HG03159 (cell line): ENCODE data around the gene CDC45.

ENCODE experiments used
- ATAC-seq: cut with Tn5 transposase; IDR thresholded peaks from one replicate; pipeline ENCODE4 v1.9.1; 2021; ENCODE audit warnings: mild to moderate bottlenecking, moderate library complexity; ENCODE audit not compliant: unreplicated experiment

The CDC45 gene

DNA sequence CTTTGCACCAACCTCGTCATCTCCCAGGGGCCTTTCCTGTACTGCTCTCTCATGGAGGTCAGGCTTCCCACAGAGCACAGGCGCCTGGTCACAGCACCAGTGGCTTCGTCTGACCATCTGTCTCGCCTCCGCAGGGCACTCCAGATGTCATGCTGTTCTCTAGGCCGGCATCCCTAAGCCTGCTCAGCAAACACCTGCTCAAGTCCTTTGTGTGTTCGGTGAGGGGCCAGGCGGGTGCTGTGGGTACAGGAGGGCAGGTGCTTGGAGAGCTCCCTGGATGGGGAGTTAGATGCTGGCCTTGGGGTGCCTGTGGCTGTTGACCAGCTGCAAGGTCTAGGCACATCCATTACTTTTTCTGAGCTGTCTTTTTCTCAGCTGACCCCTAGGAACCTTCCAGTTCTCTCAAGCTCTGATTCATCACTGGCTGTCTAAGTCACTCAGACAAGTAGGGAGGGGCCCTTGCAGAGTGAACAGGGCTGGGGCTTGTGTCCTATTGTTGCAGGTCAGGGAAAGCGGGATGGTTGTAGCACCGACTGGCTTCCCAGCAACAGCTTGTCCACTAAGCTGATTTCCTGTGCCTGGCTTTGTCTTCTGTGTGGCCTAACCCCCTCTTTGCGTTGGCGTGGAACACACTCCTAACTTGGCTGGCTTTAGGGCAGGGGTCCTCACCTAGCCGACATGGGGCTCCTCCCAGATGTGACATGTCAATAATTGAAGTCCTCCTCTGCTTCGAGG is 35.3 kb downstream of the CDC45 start:
- ATAC-seq = no peak

DNA sequence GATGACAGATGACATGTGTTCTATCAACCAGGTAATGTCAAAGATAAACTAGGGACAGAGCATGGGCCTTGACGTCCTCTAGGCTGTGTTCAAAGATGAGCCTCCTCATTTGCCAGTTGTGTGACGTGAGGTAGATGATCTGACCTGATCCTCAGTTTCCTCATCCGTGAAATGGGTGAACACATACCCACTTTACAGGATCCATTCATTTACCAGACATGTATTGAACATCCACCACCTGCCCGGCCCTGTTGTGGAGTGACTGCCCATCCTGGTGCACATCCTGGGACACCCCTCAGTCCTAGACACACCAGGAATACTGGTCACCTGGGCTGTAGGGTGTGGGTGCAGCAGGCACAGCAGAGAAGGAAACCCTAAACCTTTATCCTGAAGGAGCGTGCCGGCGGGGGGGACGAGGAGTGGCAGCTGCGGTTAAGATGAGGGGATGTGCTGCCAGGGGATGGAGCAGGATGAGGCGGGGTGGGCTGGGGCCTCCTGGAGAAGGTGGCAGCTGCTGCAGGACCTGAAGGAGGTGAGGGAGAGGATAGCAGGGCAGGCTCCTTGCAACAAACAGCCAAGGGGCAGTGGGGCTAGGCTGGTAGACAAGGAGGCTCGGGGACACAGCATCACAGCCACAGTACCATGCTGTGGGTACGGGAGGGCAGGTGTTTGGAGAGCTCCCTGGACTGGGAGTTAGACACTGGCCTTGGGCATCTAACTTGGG is 36.1 kb downstream of the CDC45 start:
- ATAC-seq = no peak

DNA sequence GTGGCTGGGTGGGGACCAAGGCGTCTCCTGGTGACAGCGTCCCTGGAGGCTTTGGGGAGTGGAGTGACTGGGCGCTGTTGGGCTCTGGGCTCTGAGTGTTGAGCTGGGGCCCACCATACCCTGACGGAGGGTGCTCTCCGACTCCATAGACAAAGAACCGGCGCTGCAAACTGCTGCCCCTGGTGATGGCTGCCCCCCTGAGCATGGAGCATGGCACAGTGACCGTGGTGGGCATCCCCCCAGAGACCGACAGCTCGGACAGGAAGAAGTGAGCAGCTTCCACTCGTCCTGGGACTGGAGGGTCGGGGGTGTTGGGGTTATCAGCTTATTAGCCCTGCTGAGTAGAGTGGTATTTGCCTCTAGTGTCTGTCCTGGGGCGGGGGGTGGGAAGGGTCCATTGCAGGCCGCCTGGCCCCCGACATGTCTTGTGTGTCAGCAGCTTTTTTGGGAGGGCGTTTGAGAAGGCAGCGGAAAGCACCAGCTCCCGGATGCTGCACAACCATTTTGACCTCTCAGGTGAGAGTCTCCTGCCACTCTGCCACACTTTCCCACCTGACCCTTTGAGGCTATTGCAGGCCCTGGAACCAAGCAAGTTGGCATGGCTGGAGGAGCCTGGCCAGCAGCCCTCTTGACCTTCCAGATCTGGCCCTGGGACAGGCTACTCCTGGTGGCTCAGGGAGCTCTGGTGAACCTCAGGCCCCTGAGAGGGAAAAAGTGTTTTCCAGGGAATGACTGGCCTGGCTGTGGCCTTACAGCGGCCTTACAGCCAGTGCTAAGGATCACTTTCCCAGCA is 36.9 kb downstream of the CDC45 start:
- ATAC-seq = no peak

DNA sequence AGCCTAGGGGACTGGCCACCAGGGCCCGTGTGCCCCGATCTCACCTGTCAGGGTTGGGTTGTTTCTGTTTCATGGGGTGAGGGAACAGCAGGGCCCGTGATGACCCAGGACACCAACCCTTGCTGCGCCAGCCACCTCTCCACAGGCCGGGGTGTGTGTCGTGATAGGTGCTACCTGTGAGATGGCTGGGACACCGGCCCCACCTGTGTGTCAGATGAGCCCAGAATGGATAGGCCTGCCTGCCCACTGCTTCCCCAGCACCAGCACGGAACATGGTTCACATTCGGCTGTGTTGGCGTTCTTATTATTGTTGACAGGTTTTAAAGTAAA is 37.4 kb downstream of the CDC45 start:
- ATAC-seq = no peak

DNA sequence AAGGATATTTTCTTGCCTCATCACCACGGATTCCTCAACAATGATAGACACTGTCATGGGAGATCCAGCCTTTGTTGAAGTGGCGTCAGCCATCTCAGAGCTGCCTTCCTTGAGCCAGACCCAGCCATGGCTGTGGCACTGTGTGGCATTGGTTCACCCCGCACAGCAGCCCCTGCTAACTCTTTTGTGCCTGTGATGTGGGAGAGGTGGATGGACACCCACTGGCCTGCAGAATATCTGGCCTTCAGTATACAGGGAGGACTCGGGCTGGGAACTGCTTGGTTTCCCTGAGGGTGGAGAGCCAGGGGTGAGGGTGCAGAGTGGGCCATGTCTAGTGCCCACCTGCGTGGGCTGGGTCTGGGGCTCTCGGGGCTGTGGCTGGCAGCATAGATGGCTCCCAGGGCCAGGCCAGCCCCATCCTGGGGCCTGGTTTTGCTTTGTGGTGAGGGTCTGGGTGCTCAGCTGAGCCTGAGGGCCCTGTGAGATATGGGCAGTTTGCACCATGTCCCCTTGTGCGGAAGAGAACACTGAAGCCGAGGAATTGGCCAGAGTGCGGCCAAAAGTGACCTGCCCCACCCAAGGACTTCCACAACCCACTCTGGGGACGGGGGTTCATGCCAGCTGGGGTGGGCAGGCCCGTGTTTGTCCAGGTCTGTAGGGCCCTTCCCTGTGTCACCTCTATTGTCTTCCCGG is 38.3 kb downstream of the CDC45 start:
- ATAC-seq = no peak

DNA sequence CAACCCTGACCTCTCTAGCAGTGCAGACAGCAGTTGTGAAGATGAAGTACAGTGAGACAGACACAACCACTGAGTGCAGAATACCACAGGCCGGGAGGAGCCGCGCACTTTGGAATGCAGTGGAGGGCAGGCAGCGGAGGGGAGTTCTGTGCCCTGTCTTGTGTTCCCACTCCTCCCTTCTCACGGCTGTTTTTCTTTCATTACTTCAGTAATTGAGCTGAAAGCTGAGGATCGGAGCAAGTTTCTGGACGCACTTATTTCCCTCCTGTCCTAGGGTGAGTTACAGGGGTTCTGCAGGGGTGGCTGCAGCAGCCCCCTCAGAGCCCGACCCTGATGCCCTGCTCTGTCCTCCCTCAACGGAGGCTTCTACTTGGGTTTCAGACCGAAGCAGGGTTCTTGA is 38.9 kb downstream of the CDC45 start:
- ATAC-seq = no peak

DNA sequence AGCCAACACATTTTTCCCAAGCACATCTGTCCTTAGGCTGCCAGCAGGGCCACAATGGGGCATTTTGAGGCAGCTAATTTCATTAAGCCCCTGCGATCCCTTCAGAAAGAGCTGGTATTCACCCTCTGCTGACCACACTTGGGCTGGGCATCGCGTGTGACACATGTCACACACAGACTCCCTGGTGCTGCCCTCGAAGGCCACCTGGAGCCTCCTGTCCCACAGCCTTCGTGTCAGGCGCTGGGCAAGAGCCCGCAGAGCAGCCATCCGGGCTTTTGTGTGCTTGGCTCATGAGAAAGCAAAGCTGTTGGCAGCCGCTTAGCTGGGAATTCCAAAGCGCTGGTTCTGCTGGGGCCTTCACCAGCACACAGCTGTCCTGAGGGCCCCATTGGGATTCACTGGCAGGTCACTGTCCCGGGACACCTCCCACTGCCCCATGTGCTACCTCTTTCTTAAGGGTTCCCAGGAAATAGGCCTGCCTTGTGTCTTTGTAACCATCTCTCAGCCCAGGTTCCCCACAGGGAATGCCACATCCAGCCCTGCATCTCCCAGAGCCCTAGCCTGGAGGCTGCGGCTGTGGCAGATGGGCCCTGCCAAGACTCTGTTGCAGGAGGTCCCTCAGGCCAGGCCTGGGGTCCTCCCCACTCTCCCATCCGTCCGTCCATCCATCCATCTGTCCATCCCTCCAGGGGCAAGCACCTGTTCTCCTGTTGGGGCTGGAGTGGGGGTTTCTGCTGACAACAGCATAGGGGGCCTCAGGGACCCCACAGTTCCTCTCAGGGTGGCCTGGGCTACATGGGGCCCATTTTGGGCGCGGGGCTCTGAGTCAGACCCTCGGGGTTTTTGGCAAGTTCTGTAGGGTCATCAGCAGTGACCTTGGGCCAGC is 39.6 kb downstream of the CDC45 start:
- no peak for ATAC-seq

DNA sequence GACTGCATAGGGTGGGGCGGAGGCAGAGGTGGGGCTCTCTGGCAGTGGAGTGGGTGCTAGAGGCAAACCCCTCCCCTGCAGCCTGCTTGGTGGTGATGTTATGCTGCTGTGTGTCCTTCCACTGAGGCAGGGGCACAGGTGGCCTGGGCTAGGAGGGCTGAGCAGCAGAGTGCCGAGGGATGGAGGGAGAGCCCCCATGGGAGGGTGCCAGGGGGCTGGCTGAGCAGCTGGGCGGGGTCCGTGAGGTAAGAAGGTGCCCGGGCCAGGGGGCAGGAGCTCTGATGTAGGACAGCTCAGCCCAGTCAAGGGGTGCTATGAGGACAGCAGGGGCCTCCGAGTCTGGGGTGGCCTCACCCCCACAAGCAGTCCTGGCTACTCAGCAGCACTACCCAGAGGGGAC is 40.3 kb downstream of the CDC45 start:
- no peak for ATAC-seq

DNA sequence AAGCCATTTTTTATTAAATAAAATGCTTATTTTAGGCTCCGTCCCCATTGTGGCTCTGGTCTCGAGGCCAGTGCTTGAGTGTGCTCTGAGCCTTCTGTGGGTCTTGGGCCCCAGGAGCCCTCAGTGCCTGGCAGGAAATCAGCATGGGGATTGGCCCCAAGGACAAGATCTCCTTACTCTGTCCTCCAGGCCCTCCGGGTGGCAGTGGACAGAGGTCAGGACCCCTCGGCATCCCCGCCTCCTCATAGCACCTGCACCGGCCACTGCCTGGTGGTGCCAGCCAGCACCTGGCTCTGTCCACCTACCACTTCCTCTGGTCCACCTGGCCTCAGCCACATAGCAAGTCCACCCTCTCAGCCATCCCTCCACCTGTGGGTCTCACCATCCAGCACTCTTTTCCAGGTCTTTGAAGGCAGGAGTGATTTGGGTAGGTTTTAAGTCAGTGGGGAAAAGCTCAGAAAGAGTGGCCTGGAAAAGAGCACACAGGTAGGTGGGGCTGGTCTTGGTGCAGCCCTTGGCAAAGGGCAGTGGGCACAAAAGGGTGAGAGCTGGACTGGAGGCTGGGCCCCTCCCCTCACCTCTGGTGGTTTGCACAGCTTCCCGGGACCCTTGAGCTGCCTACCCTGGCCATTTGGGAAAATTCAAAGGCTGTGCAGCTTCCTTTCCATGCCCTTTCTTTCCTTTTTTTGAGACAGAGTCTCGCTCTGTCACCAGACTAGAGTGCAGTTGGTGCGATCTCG is 41.0 kb downstream of the CDC45 start:
- no peak for ATAC-seq

DNA sequence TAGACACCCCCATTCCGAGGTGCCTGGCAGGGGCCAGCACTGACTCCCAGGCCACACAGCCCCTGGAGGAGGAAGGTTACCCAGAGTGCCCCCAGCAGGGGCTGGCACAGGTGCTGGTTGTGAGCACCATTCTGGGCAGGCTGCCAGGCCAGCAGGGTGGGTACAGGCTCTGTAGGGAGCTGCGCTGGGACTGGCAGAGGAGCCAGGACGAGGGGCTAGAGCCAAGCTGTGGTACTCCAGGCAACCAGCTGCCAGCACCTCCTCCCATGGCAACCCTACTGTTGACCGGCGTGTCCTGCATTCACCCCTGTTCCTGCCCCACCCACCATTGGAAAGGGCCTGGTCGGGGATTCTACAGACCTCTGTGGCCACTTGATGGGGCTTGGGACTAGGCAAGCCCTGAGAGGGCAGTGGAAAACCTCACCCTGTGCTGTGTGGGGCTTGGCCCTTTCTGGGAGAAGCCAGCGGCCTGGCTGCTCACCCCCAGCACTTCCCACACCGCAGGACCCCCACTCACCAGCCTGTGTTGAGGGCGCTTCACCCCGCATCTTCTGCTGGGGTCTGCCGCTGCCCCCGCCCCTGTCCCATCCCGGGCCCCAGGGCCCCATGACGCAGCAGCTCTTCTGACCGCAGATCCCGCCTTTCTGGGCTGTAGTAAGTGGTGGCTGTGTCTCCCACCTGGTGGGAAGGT is 42.6 kb downstream of the CDC45 start:
- ATAC-seq = no peak

DNA sequence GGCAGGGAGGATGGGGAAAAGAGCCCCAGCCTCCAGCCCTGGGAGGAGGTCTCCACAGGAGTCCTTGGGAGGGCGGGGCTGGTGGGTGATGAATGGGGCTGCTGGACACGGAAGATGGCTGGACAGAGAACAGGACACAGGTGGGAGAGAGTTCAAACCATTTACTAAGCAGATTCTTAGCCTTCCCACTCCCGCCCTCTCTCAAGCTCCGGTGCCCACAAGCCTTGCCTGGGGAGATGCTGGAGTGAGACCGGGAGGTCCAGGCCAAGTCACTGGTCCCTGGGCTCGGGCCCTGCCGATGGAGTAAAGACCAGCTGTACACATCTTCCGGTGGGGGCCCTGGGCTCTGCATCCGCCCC is 43.1 kb downstream of the CDC45 start:
- no peak for ATAC-seq

DNA sequence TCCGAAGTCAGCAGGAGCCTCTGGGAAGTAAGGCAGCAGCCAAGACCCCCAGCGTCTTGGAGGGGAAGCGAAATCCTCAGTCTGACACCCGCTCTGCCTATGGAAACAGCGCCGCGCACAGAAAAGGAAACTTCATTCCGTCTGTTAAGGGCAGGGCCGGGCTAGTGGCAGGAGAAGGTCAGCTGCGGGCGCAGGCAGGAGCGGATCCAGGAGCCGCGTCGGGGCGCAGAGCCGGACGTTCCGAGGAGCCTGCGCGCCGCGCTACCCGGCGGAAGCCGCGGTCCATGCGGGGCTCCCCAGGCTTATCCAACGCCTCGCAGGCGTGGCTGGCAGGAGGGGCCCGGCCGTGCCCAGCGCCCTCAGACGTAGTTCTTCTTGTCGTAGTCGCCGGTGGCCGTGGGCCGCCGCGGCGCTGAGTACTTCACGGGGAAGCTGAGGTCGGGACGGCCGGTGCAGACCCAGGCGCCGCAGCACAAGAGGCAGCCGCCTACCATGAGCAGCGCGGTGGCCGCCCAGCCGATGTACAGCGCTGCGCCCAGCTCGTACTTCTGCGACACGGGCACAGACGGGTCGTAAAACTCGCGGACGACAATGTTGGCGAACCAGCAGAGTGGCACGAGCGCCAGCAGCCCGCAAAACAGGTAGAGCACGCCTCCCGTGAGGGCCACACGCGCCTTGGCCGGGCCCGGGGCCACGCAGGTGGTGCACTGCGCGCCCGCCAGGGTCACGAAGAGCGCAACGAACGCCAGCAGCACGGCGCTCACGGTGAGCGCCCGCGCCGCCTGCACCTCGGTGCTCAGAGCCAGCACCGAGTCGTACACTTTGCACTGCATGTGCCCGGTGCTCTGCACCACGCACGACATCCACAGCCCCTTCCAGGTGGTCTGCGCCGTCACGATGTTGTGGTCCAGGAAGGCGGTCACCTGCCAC is 43.8 kb downstream of the CDC45 start:
- ATAC-seq = no peak

DNA sequence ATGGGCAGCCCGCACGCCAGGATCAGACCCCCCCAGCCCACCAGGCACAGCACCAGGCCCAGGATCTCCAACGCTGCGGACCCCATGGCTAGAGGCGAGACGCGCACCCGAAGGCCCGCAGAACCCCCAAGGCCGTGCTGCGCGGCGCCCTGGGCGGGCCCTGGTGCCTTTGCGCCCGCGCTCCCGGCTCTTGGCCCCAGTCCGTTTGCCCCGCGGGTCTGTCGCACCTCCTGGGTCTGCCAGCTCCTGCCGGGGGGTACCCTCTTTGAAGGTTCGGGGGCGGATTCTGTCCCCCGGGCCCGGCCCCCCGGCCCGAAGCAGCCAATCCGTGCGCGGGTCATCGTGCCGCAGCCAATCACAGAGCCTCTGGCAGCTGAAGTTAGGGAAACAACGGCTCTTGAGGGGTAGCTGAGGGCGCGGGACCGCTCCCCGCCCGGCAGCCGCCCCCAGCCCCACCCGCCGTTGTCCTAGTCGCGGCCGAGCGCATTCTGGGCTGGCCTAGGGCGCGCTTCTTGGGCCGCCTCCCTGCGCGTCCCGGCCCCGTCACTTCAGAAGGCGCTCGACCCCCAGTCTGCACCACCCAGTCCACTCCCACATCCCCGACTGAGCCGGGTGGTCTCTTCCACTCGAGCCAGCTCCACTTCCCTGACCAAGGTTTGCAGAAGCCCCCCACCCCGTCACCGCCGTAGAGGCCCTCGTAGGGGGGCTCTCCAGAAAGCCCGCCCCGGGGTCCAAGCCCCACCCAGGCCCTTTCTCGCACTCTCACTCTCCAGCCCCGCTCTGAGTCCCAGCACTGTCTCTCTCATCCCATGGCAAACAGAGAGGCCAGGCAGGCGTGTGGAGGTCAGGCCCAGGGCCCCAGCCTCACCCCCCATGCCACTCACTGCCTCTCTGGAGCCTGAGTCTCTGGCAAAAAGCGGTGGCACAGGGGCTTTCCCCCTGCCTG is 44.7 kb downstream of the CDC45 start, which contains the start of gene CLDN5:
CLDN5 (minus strand) TSS at position 241 of the 946 bp plus-strand sequence; CDS start at position 86, 155 bp downstream.
- ATAC-seq = no peak

DNA sequence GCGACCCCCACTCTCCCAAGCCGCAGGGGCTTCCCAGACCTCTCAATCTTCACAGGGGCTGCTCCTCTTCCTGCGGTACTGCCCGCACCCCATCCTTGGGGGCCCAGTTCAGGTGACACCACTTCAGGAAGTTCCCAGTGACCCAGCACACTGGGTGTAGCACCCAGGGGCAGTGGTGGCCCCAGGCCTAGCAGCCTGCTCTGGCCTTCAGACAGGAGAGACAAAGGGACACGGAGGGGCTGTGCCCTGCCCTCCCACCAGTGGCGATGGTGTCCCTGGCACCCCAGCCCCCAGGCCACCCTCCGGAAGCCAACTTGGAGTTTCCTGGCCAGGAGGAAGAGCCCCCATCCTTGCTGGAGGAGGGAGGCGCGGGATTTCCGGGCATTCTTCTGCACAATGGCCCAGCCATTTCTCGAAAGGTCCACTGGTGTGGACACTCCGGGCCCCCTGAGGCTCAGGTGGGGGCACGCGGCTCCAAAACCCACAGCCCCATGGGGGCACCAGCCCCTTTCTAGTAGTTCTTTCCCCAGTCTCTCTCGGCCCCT is 45.5 kb downstream of the CDC45 start:
- no peak for ATAC-seq

DNA sequence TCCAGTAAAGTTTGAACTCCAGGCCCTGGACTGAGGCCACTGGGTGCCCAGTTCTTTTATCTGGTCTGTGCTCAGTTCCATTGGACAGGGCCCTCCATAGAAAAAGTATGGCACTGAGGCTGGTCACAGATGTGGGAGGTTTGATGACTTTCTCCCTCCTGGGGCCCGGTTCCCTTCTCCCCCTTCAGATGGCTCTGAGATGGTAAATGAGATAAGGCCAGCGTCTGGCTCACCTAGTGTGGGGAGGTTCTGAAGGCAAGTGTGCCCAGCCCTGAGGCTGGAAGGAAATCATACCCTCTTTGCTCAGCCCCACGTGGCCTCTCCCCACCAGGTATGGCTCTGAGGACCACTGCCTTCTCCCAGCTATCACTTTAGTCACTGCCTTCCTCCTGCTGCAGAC is 45.9 kb downstream of the CDC45 start:
- no peak for ATAC-seq

DNA sequence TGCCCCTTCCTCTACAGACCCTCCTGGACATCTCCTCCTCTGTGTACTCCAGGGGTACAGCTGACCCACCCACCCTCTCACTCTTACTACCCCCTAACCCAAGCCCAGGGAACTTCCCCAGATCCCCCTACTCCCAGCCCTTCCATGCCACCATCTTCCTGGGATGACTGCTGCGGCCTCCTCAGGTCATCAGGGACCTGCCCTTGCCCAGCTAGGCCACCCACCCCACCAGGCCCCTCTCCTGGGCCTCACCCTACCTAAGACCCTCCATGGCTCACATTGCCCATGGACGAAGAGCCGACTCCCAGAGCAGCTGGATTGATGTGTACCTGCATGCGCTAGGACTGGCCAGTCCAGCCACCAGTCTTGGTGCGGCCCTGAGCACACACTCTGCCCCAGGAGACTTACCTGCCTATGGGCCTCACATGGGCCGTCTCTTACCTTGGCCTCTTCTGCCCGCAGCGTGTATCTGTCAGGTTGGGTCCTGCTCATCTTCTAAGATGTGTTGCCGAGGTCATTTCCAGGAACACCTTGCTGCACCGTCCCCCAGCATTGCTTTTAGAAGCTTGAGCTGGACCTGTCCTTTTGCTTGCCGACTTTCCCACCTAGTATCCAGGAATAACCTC is 46.5 kb downstream of the CDC45 start:
- no peak for ATAC-seq
